DMS53 treated with DMSO at 0.1 percent for 48 hours (cell line): ENCODE results near the gene PDE7B.
"Not testable (repeated sequence)": the region's sequence is repeated elsewhere in the genome, so short reads cannot be mapped to it uniquely, and the experiment has no call there.

ENCODE experiments used
- DNase-seq: peaks from one replicate; lab custom pipeline; 2025; ENCODE audit not compliant: unreplicated experiment; lab: John Stamatoyannopoulos, UW

PDE7B gene

DNA sequence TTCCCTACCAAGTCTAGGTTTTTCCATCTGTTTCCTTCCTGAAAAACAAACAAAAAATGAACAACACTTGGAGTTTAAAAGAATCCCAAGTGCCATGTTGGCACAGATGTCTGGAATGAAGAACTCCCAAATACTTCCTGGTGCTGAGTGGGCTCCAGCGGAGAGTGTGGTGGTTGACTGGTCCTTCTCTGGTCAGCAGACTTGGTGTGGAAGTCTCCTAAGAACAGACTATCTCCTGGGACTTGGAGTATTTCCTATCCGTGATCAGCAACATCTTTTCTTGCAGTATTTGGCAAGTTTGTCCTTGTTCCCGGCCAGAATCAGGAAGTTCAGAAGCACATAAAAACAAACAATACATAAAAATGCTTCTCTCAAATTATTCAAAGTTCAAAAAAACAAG, 244.5 kb downstream of the PDE7B start:
- DNase-seq = no peak

GRCh38 chr6:136102991-136103688, 251.6 kb downstream of the PDE7B start:
- no peak for DNase-seq

DNA sequence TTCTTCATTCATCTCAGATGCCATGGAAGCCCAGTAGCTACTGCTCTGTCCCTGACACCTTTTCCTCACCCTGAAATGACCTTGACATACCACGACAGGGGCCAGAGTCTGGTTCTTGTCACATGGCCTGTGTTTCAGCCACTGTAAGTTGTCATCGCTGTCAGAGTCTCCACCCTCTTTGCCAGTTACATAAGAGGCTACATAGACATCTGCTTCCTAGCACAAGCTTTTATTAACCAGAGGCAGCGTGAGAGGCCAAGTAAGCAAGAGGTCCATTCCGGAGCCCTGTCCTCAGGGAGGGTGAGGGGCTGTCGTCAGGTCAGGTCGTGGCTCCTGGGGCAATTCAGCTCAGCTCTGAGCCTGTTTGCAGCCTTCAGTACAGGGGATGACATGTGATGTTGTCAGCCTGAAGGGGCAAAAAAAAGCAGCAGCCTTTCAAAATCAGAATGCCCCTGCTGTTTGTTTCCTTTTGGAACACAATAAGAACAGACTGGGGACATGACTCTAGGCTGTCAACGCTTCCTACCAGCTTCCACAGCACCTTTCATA, 252.3 kb downstream of the PDE7B start:
- DNase-seq = no peak

- DNase-seq = no peak
Observed at GRCh38 chr6:136104556-136104955, 253.1 kb downstream of the PDE7B start.

GRCh38 chr6:136105797-136106196, 254.3 kb downstream of the PDE7B start:
- not testable (repeated sequence) for DNase-seq

DNA sequence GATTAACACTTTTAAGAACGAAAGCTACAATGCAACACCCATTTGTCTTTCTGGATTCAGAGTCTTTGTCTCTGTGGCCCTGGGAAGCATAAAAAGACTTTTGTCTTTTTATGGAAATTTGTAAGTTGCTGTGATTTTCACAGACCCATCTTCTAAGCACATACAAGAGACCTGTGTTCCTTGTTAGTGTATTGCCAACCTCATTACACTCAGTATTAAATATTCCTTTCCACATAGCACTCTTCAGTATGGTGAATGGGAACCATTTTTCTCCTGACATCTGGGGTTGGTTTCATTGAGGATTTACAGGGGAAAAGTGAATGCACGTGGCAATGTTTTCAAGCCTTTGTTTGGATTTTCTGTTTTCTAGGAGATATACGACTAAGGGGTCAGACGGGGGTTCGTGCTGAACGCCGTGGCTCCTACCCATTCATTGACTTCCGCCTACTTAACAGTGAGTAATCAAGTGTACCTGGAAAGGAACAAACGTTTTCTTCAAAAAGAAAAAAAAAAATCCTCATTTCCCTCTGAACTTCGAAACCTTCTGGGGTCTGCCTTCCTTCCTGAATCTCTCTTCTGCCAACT, 257.0 kb downstream of the PDE7B start:
- no peak for DNase-seq

DNA sequence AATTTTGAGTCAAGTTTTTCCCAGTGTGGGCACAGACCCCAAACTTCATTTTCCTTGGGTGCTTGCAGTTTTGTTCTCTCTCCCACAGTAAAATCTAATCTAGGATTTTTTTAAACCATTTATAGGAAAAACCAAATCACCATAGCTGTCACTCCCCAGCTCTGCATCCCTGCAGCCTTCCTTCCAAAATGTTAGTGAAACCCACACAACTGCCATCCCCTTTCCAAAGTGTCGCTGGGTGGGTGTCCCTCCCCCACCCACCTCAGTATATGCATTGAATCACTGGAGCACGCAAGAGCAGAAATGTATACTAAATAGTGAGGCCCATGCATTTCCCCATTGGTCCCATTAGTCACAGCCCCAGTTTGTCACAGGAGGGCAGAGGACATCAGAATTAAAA, 260.3 kb downstream of the PDE7B start:
- no peak for DNase-seq

- no peak for DNase-seq
Observed at GRCh38 chr6:136112262-136112661, 260.8 kb downstream of the PDE7B start.

DNA sequence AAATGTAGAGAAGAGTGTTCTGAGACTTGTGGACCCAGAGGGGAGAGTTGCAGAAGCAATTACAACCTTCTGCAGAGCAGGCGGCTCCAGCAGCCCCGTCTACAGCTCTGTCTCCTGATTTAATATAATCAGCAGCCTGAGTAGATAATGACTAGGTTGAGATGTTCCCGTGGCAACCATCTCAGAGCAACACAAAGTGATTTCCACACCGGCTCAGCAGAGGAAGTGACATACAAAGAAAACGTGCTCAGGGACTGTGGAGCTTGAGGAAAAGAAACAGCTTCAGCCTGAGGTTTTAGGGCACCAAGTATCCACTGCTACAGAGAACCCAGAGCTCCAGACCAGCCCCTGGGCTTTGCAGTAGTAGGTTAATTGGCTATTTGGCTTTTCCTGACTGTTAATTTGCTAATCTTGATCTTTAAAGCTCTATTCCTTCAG, 262.3 kb downstream of the PDE7B start:
- no peak for DNase-seq

- no peak for DNase-seq
Observed at GRCh38 chr6:136114661-136115060, 263.2 kb downstream of the PDE7B start.

DNA sequence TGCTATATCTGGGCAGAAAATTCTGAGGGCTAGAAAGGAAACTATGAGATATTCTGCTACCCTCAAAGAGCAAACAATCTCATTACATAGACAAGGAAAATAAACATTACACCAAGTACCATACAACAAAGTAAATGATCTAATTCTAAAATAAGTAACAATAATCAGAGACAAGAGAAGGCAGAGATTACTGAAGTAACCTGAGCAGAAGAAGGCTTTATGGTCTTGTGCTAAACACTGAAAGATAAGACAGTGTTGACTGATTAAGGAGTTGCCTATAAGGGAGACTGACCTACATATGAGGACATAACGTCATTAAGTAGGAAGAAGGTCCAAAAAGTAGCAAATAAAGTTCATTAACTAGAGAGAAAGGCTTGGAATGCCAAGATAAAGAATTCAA, 264.4 kb downstream of the PDE7B start:
- no peak for DNase-seq

DNA sequence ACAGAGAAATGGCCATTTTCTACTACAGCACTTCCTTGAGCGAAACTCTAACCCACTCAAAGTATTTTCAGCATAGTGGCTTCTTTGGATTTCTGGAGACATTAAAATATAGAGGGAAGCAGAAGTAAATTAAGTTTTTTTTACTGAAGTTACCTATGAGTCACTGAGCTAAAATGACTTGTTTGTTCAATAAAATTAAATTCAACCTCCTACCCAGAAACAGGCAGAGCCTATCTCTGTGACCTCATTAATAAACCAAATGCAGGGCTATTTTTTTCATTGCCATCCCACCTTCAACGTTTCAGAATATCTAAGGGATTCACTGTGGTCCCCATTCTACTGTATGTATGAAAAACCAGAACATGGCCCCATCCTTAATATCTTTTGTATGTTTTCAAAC, 265.6 kb downstream of the PDE7B start:
- no peak for DNase-seq

- DNase-seq = no peak
Observed at GRCh38 chr6:136118787-136119186, 267.3 kb downstream of the PDE7B start.

GRCh38 chr6:136123468-136123867, 272.0 kb downstream of the PDE7B start:
- no peak for DNase-seq

DNA sequence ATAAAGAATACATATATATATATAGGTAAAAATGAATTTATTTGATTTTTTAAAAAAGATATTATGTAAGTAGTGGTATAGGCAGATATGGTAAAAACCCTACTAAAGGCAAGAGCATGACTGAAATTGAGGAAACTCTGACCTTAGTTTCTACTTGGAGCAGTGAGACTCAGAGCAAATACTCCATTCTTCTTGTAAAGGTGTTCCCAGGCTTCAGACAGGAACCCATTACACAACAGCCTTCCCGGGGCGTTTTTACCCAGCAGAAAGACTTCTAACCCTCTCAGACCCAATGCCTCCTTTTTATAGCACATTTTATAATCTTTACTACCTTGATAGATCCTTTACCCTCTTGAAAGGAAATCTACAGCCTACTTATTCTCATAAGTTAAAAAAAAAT, 274.1 kb downstream of the PDE7B start:
- DNase-seq = no peak

- DNase-seq = no peak
Observed at GRCh38 chr6:136127873-136128272, 276.4 kb downstream of the PDE7B start.

DNA sequence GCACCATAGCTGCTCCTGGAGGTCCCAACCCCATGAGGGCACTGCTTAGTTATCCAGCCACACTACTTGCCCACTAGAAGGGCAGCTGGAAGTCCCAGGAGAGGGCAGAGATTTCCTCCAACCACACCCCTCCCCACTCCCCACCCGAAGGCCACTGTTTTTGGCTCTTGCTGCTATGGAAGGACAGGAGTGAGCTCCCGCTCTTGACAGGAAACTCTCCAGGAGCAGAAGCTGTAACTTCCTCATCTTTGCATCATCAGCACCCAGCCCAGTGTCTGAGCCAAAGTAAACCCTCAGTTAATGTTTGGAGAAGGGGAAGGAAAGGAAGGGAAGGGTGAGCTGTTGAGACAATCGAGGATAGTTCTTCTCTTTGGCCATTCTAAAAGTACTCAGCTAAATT, 277.9 kb downstream of the PDE7B start:
- DNase-seq = no peak

- DNase-seq = no peak
Observed at GRCh38 chr6:136134268-136134667, 282.8 kb downstream of the PDE7B start.

- DNase-seq = no peak
Observed at GRCh38 chr6:136134751-136135150, 283.2 kb downstream of the PDE7B start.

DNA sequence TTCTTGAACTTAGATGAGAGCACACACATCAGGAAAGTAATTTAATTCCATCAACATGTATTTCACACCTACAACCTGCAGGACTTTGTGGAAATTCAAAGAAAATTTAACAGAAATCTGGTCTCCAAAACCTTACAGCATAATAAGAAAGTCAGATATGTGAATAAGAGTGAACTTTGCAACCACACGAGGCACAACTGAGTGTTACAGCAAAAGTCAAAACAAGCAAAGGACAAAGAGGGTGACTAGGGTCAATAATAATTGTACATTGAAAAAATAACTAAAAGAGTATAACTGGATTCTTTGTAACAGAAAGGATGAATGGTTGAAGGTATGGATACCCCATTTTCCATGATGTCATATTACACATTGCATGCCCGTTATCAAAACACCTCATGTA, 284.8 kb downstream of the PDE7B start:
- DNase-seq = no peak

DNA sequence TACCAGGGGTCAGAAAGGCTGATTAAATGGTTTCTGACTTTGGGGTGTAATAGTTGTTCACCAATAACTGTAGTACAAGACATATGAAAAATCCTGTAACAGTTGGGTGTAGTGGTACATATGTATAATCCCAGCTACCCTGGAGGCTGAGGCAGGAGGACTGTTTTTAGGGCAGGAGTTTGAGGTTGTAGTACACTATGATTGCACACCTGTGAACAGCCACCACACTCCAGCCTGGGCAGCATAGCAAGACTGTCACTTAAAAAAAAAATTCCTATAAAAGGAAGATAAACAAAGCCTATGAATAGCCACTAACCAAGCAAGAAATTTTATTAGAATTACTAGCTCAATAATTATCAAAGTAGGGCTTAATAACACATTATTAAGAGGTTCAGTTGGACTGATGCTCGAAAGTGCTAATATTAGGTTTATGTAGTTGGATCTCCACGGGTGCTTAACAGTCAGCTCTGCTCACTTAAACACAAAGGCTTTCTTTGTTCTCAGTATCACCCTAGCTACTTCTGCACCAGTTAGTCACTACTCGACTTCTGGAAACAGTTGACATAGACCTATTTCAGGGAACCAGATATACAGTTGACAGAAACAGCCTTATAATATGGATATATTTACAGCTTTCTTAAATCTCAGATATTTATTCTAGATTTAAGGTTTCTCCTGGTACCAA, 285.6 kb downstream of the PDE7B start:
- no peak for DNase-seq

- no peak for DNase-seq
Observed at GRCh38 chr6:136137739-136138402, 286.4 kb downstream of the PDE7B start.
